K562 (cell line): ENCODE results near the gene KIR3DL2. TPM values are rescaled to one million over a fixed set of nuclear protein-coding genes. Genes with fewer than 3 reads are reported as not detected.

ENCODE experiments used
- ATF1 ChIP-seq, 2 experiments: fragments of 450-650 bp in 1 of 2; IDR thresholded peaks; 2 replicates each; pipeline ENCODE4 v1.6.1; 2016; ENCODE audit warnings: missing compliant biosample characterization in 1 of 2, missing genetic modification characterization in 1 of 2
- CTBP1 ChIP-seq: fragments of 450-650 bp; IDR thresholded peaks from 2 replicates; pipeline ENCODE4 v1.6.1; 2016; ENCODE audit warnings: borderline replicate concordance
- FOSL1 ChIP-seq: fragments of 200-800 bp; sonication (Bioruptor generic); conservative IDR thresholded peaks from 2 replicates; pipeline ENCODE4 v1.6.1; 2016; ENCODE audit warnings: missing genetic modification characterization, missing compliant biosample characterization
- L3MBTL2 ChIP-seq: fragments of 450-650 bp; IDR thresholded peaks from 2 replicates; pipeline ENCODE4 v1.6.1; 2016; ENCODE audit warnings: mild to moderate bottlenecking, moderate library complexity
- MCM3 ChIP-seq: fragments of 450-650 bp; IDR thresholded peaks from 2 replicates; pipeline ENCODE4 v1.6.1; 2016
- MIER1 ChIP-seq: fragments of 450-650 bp; IDR thresholded peaks from 2 replicates; pipeline ENCODE4 v1.6.1; 2016; ENCODE audit warnings: antibody characterized with exemption, mild to moderate bottlenecking, low read depth
- RBBP5 ChIP-seq: fragments of 200-600 bp; sonication (generic); IDR thresholded peaks from 2 replicates; pipeline ENCODE4 v1.6.1; 2012; ENCODE audit warnings: borderline replicate concordance, mild to moderate bottlenecking, low read length, control low read depth, inconsistent platforms; ENCODE audit not compliant: insufficient read depth, poor library complexity, severe bottlenecking
- RBFOX2 ChIP-seq: fragments of 200-400 bp; formaldehyde crosslinking; IDR thresholded peaks from 2 replicates; pipeline ENCODE4 v1.6.1; 2017; ENCODE audit warnings: low read depth, mild to moderate bottlenecking, low read length, moderate library complexity
- SMAD3 ChIP-seq: fragments of 450-650 bp; formaldehyde crosslinking; conservative IDR thresholded peaks from 2 replicates; pipeline ENCODE4 v1.4.0; 2020; ENCODE audit warnings: mild to moderate bottlenecking
- SMARCB1 ChIP-seq: IDR thresholded peaks from 2 replicates; pipeline ENCODE4 v1.6.1; 2011; ENCODE audit warnings: improper control_type of control experiment, low read depth; ENCODE audit not compliant: insufficient read length
- TAF7 ChIP-seq: fragments of 450-650 bp; IDR thresholded peaks from 2 replicates; pipeline ENCODE4 v1.6.1; 2016; ENCODE audit warnings: missing genetic modification characterization, missing compliant biosample characterization
- ZFX ChIP-seq: sonication (generic); formaldehyde crosslinking; IDR thresholded peaks from 2 replicates; pipeline ENCODE4 v1.8.0; 2022; ENCODE audit warnings: mild to moderate bottlenecking, missing genetic modification reagents, moderate library complexity
- ZNF232 ChIP-seq: sonication (generic); formaldehyde crosslinking; IDR thresholded peaks from 2 replicates; pipeline ENCODE4 v1.8.0; 2022; ENCODE audit warnings: mild to moderate bottlenecking, missing genetic modification reagents
- ZNF699 ChIP-seq: fragments of 250-450 bp; sonication (Bioruptor Pico); IDR thresholded peaks from 2 replicates; pipeline ENCODE4 v1.8.0; 2021; ENCODE audit warnings: mild to moderate bottlenecking, moderate library complexity; ENCODE audit not compliant: insufficient replicate concordance
- polyA plus RNA-seq, 8 experiments: library from polyadenylated mRNA; depleted of rRNA in 4 of 8; stranded (reverse) in 5 of 8; unstranded in 3 of 8; fragments of >200 nt; fragmentation: Nextera tagmentation in 2 of 8; fragmentation: Illumina TruSeq in 1 of 8; extraction: Ambion mirVana in 2 of 8; extraction: Trizol in 1 of 8; gene quantifications; 2 replicates each; pipeline versions ENCODE4 v1.2.1 to v1.2.3, GENCODE V29; 2011 to 2014; ENCODE audit warnings: inconsistent platforms in 1 of 8, missing spikeins in 1 of 8
- total RNA-seq, 7 experiments: library from RNA; depleted of rRNA in 6 of 7; stranded (reverse); fragments of >200 nt in 6 of 7; fragmentation: Illumina TruSeq in 2 of 7; extraction: Trizol in 2 of 7; gene quantifications; 2 replicates each; pipeline versions ENCODE4 v1.2.1 to v1.2.3, GENCODE V29; 2011 to 2021; ENCODE audit warnings: low replicate concordance in 1 of 7
- TF ChIP-seq, protein P1 (sequence below): IDR thresholded peaks from 3 replicates; pipeline ENCODE4 v1.6.1; 2011; ENCODE audit warnings: borderline replicate concordance, mild to moderate bottlenecking; ENCODE audit not compliant: insufficient read length, insufficient read depth
- TF ChIP-seq, protein P2 (sequence below): fragments of 450-650 bp; formaldehyde crosslinking; IDR thresholded peaks from 2 replicates; pipeline ENCODE4 v1.4.0; 2020; ENCODE audit warnings: mild to moderate bottlenecking, moderate library complexity
- TF ChIP-seq, protein P3 (sequence below), 2 experiments: fragments of 450-650 bp; IDR thresholded peaks; 2 replicates each; pipeline ENCODE4 v1.6.1; 2016
- TF ChIP-seq, protein P4 (sequence below): fragments of 450-650 bp; IDR thresholded peaks from 2 replicates; pipeline ENCODE4 v1.6.1; 2018; ENCODE audit not compliant: partially characterized antibody
- TF ChIP-seq, protein P5 (sequence below): fragments of 250-450 bp; sonication (Bioruptor Pico); IDR thresholded peaks from 2 replicates; pipeline ENCODE4 v1.6.1; 2021; ENCODE audit warnings: mild to moderate bottlenecking

KIR3DL2 gene
- total and polyA plus RNA-seq, 9 of the 15 experiments (the other 6 are each of a cell fraction or from before 2014, with no cell fraction given), result not detected

DNA sequence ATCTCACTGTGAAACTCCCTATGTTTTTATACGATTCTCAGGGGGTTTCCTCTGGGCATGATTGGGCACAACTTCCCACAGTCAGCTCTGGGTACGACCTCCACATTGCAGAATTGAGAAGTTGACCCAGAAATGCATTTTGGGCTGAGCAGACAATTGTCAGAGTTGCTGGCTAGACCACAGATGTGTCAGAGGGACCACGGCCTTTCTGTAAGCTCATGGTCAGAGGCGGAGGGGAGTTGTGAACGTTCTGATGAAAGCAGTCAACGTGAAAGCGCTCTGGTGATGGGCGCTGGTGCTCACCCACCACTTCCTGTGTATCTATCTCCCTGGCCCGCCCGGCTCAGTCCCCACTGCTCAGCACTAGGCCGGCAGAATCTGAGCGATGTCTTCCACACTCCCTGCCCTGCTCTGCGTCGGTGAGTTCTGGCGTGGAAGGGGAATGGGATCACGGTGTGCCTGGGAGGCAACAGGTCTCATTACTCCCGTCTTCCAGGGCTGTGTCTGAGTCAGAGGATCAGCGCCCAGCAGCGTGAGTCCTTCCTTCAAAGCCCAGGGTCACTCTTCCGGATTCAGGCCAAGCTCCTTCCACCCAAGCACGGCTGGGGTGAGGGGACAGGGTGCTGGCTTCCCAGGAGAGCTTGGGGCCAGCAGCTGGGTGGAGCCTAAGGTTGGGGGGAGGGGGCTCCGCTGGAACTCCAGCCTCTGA lies 55.7 kb downstream of the KIR3DL2 start, which contains the start of gene NCR1 (continued):
- TF ChIP-seq ATF1 (CRISPR knock-in tag; IDR thresholded peaks at IDR 0.05), result no peak
- TF ChIP-seq ATF1 (tag; IDR thresholded peaks at IDR 0.05), result 0 out of 2 replicates have a peak, but pooled peaks have one; percentile 17
- TF ChIP-seq L3MBTL2, result 0 out of 2 replicates have a peak, but pooled peaks have one; percentile 2
- TF ChIP-seq ZFX (CRISPR knock-in tag), result peak; percentile 79
- TF ChIP-seq, protein P1, sequence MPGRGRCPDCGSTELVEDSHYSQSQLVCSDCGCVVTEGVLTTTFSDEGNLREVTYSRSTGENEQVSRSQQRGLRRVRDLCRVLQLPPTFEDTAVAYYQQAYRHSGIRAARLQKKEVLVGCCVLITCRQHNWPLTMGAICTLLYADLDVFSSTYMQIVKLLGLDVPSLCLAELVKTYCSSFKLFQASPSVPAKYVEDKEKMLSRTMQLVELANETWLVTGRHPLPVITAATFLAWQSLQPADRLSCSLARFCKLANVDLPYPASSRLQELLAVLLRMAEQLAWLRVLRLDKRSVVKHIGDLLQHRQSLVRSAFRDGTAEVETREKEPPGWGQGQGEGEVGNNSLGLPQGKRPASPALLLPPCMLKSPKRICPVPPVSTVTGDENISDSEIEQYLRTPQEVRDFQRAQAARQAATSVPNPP, result no peak
- peak; percentile 80 for TF ChIP-seq RBFOX2
- TF ChIP-seq SMARCB1, result no peak
- TF ChIP-seq MIER1, result no peak
- peak; percentile 42; the same call in 1 of the 2 replicates for TF ChIP-seq FOSL1 (tag)
- TF ChIP-seq SMAD3 (CRISPR knock-in tag), result 0 out of 2 replicates have a peak, but pooled peaks have one; percentile 26
- TF ChIP-seq RBBP5, result peak; percentile 34
- TF ChIP-seq ZNF232 (CRISPR knock-in tag), result no peak
- TF ChIP-seq, protein P2, sequence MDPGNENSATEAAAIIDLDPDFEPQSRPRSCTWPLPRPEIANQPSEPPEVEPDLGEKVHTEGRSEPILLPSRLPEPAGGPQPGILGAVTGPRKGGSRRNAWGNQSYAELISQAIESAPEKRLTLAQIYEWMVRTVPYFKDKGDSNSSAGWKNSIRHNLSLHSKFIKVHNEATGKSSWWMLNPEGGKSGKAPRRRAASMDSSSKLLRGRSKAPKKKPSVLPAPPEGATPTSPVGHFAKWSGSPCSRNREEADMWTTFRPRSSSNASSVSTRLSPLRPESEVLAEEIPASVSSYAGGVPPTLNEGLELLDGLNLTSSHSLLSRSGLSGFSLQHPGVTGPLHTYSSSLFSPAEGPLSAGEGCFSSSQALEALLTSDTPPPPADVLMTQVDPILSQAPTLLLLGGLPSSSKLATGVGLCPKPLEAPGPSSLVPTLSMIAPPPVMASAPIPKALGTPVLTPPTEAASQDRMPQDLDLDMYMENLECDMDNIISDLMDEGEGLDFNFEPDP (CRISPR knock-in tag), result no peak
- TF ChIP-seq ZNF699 (CRISPR knock-in tag), result no peak
- TF ChIP-seq CTBP1, result 0 out of 2 replicates have a peak, but pooled peaks have one; percentile 10
- TF ChIP-seq, protein P3, sequence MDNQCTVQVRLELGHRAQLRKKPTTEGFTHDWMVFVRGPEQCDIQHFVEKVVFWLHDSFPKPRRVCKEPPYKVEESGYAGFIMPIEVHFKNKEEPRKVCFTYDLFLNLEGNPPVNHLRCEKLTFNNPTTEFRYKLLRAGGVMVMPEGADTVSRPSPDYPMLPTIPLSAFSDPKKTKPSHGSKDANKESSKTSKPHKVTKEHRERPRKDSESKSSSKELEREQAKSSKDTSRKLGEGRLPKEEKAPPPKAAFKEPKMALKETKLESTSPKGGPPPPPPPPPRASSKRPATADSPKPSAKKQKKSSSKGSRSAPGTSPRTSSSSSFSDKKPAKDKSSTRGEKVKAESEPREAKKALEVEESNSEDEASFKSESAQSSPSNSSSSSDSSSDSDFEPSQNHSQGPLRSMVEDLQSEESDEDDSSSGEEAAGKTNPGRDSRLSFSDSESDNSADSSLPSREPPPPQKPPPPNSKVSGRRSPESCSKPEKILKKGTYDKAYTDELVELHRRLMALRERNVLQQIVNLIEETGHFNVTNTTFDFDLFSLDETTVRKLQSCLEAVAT (IDR thresholded peaks at IDR 0.05), result peak in 1 of 2 experiments; percentile 63; a peak in 2 of 4 replicates
- TF ChIP-seq, protein P4, sequence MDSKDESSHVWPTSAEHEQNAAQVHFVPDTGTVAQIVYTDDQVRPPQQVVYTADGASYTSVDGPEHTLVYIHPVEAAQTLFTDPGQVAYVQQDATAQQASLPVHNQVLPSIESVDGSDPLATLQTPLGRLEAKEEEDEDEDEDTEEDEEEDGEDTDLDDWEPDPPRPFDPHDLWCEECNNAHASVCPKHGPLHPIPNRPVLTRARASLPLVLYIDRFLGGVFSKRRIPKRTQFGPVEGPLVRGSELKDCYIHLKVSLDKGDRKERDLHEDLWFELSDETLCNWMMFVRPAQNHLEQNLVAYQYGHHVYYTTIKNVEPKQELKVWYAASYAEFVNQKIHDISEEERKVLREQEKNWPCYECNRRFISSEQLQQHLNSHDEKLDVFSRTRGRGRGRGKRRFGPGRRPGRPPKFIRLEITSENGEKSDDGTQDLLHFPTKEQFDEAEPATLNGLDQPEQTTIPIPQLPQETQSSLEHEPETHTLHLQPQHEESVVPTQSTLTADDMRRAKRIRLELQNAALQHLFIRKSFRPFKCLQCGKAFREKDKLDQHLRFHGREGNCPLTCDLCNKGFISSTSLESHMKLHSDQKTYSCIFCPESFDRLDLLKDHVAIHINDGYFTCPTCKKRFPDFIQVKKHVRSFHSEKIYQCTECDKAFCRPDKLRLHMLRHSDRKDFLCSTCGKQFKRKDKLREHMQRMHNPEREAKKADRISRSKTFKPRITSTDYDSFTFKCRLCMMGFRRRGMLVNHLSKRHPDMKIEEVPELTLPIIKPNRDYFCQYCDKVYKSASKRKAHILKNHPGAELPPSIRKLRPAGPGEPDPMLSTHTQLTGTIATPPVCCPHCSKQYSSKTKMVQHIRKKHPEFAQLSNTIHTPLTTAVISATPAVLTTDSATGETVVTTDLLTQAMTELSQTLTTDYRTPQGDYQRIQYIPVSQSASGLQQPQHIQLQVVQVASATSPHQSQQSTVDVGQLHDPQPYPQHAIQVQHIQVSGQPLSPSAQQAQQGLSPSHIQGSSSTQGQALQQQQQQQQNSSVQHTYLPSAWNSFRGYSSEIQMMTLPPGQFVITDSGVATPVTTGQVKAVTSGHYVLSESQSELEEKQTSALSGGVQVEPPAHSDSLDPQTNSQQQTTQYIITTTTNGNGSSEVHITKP, result peak; percentile 60
- TF ChIP-seq MCM3, result no peak
- TF ChIP-seq TAF7 (tag), result 0 out of 2 replicates have a peak, but pooled peaks have one; percentile 40
- TF ChIP-seq, protein P5, sequence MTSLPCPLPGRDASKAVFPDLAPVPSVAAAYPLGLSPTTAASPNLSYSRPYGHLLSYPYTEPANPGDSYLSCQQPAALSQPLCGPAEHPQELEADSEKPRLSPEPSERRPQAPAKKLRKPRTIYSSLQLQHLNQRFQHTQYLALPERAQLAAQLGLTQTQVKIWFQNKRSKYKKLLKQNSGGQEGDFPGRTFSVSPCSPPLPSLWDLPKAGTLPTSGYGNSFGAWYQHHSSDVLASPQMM, result no peak
